ENCODE data around the gene PNPLA5.
A peak's percentile ranks its signal among the peaks of the same experiment; 100 is the strongest.
"Not testable (repeated sequence)": the region's sequence is repeated elsewhere in the genome, so short reads cannot be mapped to it uniquely, and the experiment has no call there.

Gene PNPLA5

GRCh38 chr22:43910178-43910695, 18.4 kb upstream of the PNPLA5 start:
- peak; percentile 36 for TF ChIP-seq CTCF (IDR thresholded peaks at IDR 0.05; ENCODE audit: low read depth, low read length, missing control alignments)
- Histone ChIP-seq H3K27me3 (replicated peaks) (peaks cover 3% of the 10 kb centered on the region), H3K27ac (no peak overlapping the region), H3K36me3 (replicated peaks) (no peaks in the 10 kb centered on the region), H3K4me3 (ENCODE audit: low read depth, low read length) (no peak overlapping the region)
- in situ Hi-C loops (cut with HindIII; ENCODE audit: low pct_ligation_motif_present, low sequenced_read_pairs) = no loop called here
- no peak for DNase-seq

- Histone ChIP-seq H3K4me3 (ENCODE audit: low read depth, low read length) (no peak overlapping the region), H3K36me3 (replicated peaks) (no peaks in the 10 kb centered on the region), H3K27me3 (replicated peaks) (peaks cover 3% of the 10 kb centered on the region), H3K27ac (no peak overlapping the region)
- in situ Hi-C loops (cut with HindIII; ENCODE audit: low pct_ligation_motif_present, low sequenced_read_pairs) = no loop called here
- no peak for TF ChIP-seq CTCF (IDR thresholded peaks at IDR 0.05; ENCODE audit: low read depth, low read length, missing control alignments)
- DNase-seq = no peak
Measured at GRCh38 chr22:43909708-43910107, 17.9 kb upstream of the PNPLA5 start.

- no peak for TF ChIP-seq CTCF (IDR thresholded peaks at IDR 0.05; ENCODE audit: low read depth, low read length, missing control alignments)
- DNase-seq = no peak
- H3K36me3 ChIP-seq (replicated peaks) = no peaks in the 10 kb centered on the region
- in situ Hi-C loops (cut with HindIII; ENCODE audit: low pct_ligation_motif_present, low sequenced_read_pairs) = no loop called here
- H3K4me3 ChIP-seq (ENCODE audit: low read depth, low read length) = no peak overlapping the region
- no peak overlapping the region for H3K27ac ChIP-seq
- no peaks in the 10 kb centered on the region for H3K27me3 ChIP-seq (replicated peaks)
Measured at GRCh38 chr22:43905681-43906080, 13.9 kb upstream of the PNPLA5 start.

GRCh38 chr22:43904412-43904811, 12.6 kb upstream of the PNPLA5 start:
- DNase-seq = peak; percentile 53
- H3K36me3 ChIP-seq (replicated peaks); in situ Hi-C loops (cut with HindIII; ENCODE audit: low pct_ligation_motif_present, low sequenced_read_pairs); H3K4me3 ChIP-seq (ENCODE audit: low read depth, low read length); H3K27me3 ChIP-seq (replicated peaks); H3K27ac ChIP-seq: not testable (repeated sequence)
- peak; percentile 52 for TF ChIP-seq CTCF (IDR thresholded peaks at IDR 0.05; ENCODE audit: low read depth, low read length, missing control alignments)

GRCh38 chr22:43903033-43903432, 11.2 kb upstream of the PNPLA5 start:
- not testable (repeated sequence) for H3K36me3 ChIP-seq (replicated peaks); DNase-seq; H3K27ac ChIP-seq

GRCh38 chr22:43901976-43902643, 10.3 kb upstream of the PNPLA5 start:
- no peaks in the 10 kb centered on the region for H3K36me3 ChIP-seq (replicated peaks)
- DNase-seq = peak; percentile 89
- in situ Hi-C loops (cut with HindIII; ENCODE audit: low pct_ligation_motif_present, low sequenced_read_pairs) = no loop called here
- H3K27me3 ChIP-seq (replicated peaks) = no peaks in the 10 kb centered on the region
- no peak for TF ChIP-seq CTCF (IDR thresholded peaks at IDR 0.05; ENCODE audit: low read depth, low read length, missing control alignments)
- no peak overlapping the region for H3K4me3 ChIP-seq (ENCODE audit: low read depth, low read length)
- H3K27ac ChIP-seq = peak overlapping the region; percentile 41

More at GRCh38 chr22:43903033-43903432, 11.2 kb upstream of the PNPLA5 start:
- H3K4me3 ChIP-seq (ENCODE audit: low read depth, low read length); H3K27me3 ChIP-seq (replicated peaks); in situ Hi-C loops (cut with HindIII; ENCODE audit: low pct_ligation_motif_present, low sequenced_read_pairs): not testable (repeated sequence)

Measured in brain microvascular endothelial cell (primary cell).